Gastroesophageal sphincter (tissue), 4 donors: ENCODE measurements around the gene ISM1. TPM values are rescaled to one million over a fixed set of nuclear protein-coding genes. Genes with fewer than 3 reads are reported as not detected.

Experiments used
- ATAC-seq: fragments of 150-250 bp; one replicate; pipeline ENCODE4 v1.9.1; 2016; ENCODE audit warnings: mild to moderate bottlenecking, moderate library complexity
- H3K27ac ChIP-seq, 4 donors: fragments of 200-600 bp; sonication (generic) in 3 of 4; 1 replicate in 3 of 4; 2 replicates in 1 of 4; pipeline ENCODE4 v1.5.1; 2016 to 2019
- H3K27me3 ChIP-seq: fragments of 200-600 bp; sonication (generic); one replicate; pipeline ENCODE4 v1.5.1; 2019
- H3K36me3 ChIP-seq, 2 donors: fragments of 200-600 bp; sonication (generic); one replicate each; pipeline ENCODE4 v1.5.1; 2019; ENCODE audit warnings: control low read depth in 1 of 2
- H3K4me1 ChIP-seq, 3 donors: fragments of 200-600 bp; sonication (generic); 1 replicate in 2 of 3; 2 replicates in 1 of 3; pipeline ENCODE4 v1.5.1; 2016 to 2019; ENCODE audit warnings: control low read depth in 2 of 3
- H3K4me3 ChIP-seq, 2 donors: fragments of 200-600 bp; sonication (generic); one replicate each; pipeline ENCODE4 v1.5.1; 2019; ENCODE audit warnings: mild to moderate bottlenecking in 1 of 2, moderate library complexity in 1 of 2
- H3K9me3 ChIP-seq, 3 donors: fragments of 200-600 bp; sonication (generic); one replicate each; pipeline ENCODE4 v1.5.1; 2017 to 2019; ENCODE audit warnings: control low read depth in 2 of 3
- EP300 ChIP-seq: sonication (generic); formaldehyde crosslinking; IDR thresholded peaks from one replicate; pipeline ENCODE4 v1.6.1; 2017; ENCODE audit warnings: antibody characterized with exemption, mild to moderate bottlenecking
- POLR2A ChIP-seq, 2 donors: fragments of 450-650 bp; IDR thresholded peaks; one replicate each; pipeline ENCODE4 v1.6.1; 2017; ENCODE audit warnings: antibody characterized with exemption in 2 of 2, mild to moderate bottlenecking in 2 of 2, moderate library complexity in 1 of 2
- POLR2AphosphoS5 ChIP-seq: sonication (generic); formaldehyde crosslinking; IDR thresholded peaks from one replicate; pipeline ENCODE4 v1.6.1; 2017; ENCODE audit warnings: antibody characterized with exemption
- WGBS, 2 donors: methylation state at CpG; one replicate each; pipeline ENCODE4 v1.1.5; 2018; ENCODE audit warnings: low coverage in 1 of 2; 5-methylcytosine and 5-hydroxymethylcytosine counted together
- total RNA-seq, 4 donors: library from RNA; depleted of rRNA; stranded (reverse); fragments of >200 nt; gene quantifications; one replicate each; pipeline ENCODE4 v1.1.0, GENCODE V29; 2016
- TF ChIP-seq, protein P1 (sequence below), 4 experiments: fragments of 200-600 bp in 2 of 4; fragments of 450-650 bp in 2 of 4; sonication (generic) in 1 of 4; IDR thresholded peaks; one replicate each; pipeline ENCODE4 v1.5.1; 2017 to 2019; ENCODE audit warnings: antibody characterized with exemption in 4 of 4, mild to moderate bottlenecking in 2 of 4, moderate library complexity in 2 of 4

ISM1 gene
- total RNA-seq, 4 donors from 2014 or later: 3.6 to 8.1 (median 6.4) TPM

DNA sequence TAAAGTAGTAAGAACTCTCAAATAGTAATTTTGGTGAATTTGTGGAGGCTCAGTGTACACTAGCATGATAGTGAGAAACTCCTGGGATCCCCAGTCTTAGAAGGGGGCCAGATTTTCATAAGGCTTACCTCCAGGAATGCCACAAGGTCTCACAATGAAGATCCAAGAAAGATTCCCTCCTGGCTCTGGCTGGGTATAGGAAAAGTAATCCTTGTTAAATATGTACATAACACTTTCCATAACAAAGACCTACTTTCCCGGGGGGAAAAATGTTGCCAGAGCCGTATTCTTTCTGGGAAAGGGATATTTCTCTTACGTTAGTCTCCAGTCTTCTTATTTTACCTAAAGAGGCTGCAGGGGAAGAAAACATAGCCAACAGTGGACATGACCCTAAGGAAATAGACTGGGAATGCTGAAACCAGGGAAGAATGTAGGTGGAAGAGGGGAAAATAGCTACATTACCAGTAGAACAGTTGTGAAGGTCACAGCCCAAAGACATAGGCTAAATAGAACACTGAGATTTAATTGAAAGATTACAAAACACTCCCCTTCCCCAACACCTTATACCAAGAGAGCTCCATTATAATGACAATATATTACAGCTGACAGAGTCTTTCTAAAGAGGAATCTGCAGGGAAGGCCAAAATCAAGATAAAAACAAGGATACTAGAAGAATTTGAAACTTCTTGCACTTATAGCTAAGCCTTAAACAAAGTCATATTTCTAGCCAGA lies 34.9 kb upstream of the ISM1 start:
- no peak overlapping the region for H3K4me3 ChIP-seq
- WGBS, 2 donors: 52 to 57% methylated on average over 3 of the region's 3 CpGs
- no peaks in the 10 kb centered on the region for H3K4me1 ChIP-seq
- TF ChIP-seq POLR2A (IDR thresholded peaks at IDR 0.05) (no peak), EP300 (no peak), POLR2AphosphoS5 (no peak)
- TF ChIP-seq, protein P1, sequence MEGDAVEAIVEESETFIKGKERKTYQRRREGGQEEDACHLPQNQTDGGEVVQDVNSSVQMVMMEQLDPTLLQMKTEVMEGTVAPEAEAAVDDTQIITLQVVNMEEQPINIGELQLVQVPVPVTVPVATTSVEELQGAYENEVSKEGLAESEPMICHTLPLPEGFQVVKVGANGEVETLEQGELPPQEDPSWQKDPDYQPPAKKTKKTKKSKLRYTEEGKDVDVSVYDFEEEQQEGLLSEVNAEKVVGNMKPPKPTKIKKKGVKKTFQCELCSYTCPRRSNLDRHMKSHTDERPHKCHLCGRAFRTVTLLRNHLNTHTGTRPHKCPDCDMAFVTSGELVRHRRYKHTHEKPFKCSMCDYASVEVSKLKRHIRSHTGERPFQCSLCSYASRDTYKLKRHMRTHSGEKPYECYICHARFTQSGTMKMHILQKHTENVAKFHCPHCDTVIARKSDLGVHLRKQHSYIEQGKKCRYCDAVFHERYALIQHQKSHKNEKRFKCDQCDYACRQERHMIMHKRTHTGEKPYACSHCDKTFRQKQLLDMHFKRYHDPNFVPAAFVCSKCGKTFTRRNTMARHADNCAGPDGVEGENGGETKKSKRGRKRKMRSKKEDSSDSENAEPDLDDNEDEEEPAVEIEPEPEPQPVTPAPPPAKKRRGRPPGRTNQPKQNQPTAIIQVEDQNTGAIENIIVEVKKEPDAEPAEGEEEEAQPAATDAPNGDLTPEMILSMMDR (IDR thresholded peaks at IDR 0.05): no peak
- no peaks in the 10 kb centered on the region for H3K27me3 ChIP-seq
- H3K27ac ChIP-seq: no peak overlapping the region
- peaks cover 0 to 3% (median 0%) of the 10 kb centered on the region in 3 donors for H3K9me3 ChIP-seq
- no peaks in the 10 kb centered on the region for H3K36me3 ChIP-seq
- no peak for ATAC-seq

DNA sequence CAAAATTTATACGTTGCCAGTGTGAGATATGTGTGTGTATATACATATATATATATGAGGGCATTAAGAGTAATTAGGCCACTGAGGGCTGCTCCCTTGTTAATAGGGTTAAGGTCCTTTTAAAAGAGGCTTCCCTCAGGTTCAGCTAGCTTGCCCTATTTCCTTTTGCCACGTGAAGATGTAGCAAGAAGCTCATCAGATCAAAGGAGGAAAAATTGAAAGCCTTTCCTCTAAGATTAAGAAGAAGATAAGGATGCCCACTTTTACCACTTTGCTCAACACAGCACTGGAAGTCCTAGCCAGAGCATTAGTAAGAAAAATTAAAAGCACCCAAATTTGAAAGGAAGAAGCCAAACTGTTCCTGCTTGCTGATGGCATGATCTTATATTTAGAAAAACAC lies 33.2 kb upstream of the ISM1 start:
- Histone ChIP-seq H3K4me3 (no peak overlapping the region), H3K27ac (no peak overlapping the region), H3K9me3 (peaks cover 0 to 3% (median 0%) of the 10 kb centered on the region in 3 donors), H3K4me1 (no peaks in the 10 kb centered on the region), H3K36me3 (no peaks in the 10 kb centered on the region), H3K27me3 (no peaks in the 10 kb centered on the region)
- ATAC-seq: no peak
- 57 to 88% methylated on average over 1 to 2 of the region's 2 CpGs for WGBS, 2 donors
- TF ChIP-seq EP300 (no peak), POLR2A (IDR thresholded peaks at IDR 0.05) (no peak), POLR2AphosphoS5 (no peak)
- TF ChIP-seq, protein P1 (IDR thresholded peaks at IDR 0.05): no peak

DNA sequence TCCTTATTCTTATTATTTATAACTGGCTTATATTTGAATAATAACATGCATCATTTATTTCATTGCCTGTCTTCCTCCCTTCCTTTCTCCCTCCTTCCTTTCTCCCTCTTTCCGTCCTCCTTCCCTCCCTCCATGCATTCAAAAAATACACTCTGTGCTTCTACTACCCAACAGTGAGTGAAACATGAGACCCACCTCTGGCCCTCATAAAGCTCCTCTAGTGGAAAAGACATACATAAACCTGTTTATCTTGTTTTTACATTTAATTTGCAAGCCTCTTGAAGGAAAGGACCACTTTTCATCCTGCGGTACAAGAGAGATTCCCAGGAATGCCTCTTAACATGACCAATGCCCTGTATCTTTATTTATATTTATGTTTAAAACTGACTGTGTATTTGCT lies 21.8 kb upstream of the ISM1 start:
- no peak for ATAC-seq
- TF ChIP-seq POLR2AphosphoS5 (no peak), EP300 (no peak), POLR2A (IDR thresholded peaks at IDR 0.05) (no peak)
- TF ChIP-seq, protein P1 (IDR thresholded peaks at IDR 0.05): no peak
- H3K27me3 ChIP-seq: no peaks in the 10 kb centered on the region
- WGBS, 2 donors: 79 to 89% methylated on average over 1 to 2 of the region's 2 CpGs
- H3K36me3 ChIP-seq: no peaks in the 10 kb centered on the region
- H3K4me1 ChIP-seq: no peaks in the 10 kb centered on the region
- H3K9me3 ChIP-seq: no peaks in the 10 kb centered on the region
- H3K4me3 ChIP-seq: no peak overlapping the region
- no peak overlapping the region for H3K27ac ChIP-seq

DNA sequence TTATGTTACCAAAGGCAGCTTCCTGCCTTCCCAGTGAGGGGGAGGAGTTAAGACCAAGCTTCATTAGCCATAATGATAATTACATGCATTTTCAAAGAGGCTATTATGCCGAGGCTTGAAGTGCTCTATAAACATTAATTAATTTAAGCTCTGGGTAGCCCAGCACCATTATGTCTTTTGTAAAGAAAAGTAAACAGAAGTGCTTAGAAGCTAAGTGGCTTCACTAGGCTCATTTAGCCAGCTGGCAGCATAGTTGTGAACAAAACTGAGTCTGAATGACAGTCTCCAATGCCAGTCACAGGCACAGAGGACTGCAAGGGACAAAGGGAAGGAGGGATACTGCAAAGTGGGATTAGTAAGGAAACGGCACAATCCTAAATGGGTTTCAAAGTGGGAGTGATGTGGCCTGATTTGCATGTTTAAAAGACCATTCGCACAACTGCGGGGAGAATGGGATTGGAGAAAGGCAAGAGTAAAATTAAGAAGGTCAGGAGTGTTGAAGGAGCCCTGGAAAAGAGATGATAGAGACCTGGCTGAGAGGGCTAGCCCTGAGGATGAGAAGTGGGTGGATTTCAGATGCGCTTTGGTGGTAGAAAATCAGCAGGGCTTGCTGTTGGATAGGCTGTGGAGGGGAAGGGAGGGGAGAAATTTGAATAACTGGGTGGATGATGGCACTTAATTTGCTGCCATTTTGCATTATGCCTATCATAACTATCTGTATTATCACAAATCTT lies 20.1 kb upstream of the ISM1 start:
- Histone ChIP-seq H3K9me3 (no peaks in the 10 kb centered on the region), H3K4me3 (no peak overlapping the region), H3K27ac (no peak overlapping the region), H3K4me1 (no peaks in the 10 kb centered on the region), H3K27me3 (no peaks in the 10 kb centered on the region), H3K36me3 (no peaks in the 10 kb centered on the region)
- no peak for ATAC-seq
- TF ChIP-seq POLR2AphosphoS5: no peak
- TF ChIP-seq EP300: no peak
- TF ChIP-seq POLR2A (IDR thresholded peaks at IDR 0.05): no peak
- TF ChIP-seq, protein P1 (IDR thresholded peaks at IDR 0.05): no peak
- 56 to 61% methylated on average over 4 to 5 of the region's 5 CpGs for WGBS, 2 donors
